OCI-LY1 (cell line): ENCODE results near the gene CTXN2.

Source experiments
- EZH2 ChIP-seq: fragments of 200-600 bp; sonication (generic), shearing (Covaris generic); IDR thresholded peaks from 2 replicates; pipeline ENCODE4 v1.8.0; 2017; ENCODE audit warnings: borderline replicate concordance, mixed run types, mild to moderate bottlenecking, antibody characterized with exemption, low read length, moderate library complexity, mixed read lengths
- TF ChIP-seq, protein P1 (sequence below): fragments of 200-600 bp; sonication (generic), shearing (Covaris generic); IDR thresholded peaks from 2 replicates; pipeline ENCODE4 v1.5.1; 2017; ENCODE audit warnings: mild to moderate bottlenecking, antibody characterized with exemption, low read length, moderate library complexity, mixed read lengths

DNA sequence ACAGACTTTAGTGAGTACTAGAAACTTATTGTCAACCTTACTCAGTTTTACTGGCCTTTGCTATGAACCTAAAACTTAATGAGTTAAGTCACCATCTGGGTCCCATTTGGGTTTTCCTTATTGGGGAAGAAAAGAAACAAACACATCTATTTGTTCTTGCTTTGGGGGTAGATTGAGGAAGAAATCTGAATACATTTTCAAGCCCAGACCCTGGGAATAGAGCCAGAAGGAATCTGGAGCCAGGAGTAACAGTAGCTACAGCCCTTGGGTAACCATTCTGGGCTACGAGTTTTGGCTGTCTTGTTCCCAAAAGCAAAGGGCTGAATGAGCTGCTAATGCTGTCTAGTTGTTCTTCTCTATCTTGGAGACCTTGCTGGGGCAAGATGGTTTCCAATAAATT is 31.2 kb downstream of the CTXN2 start:
- TF ChIP-seq, protein P1, sequence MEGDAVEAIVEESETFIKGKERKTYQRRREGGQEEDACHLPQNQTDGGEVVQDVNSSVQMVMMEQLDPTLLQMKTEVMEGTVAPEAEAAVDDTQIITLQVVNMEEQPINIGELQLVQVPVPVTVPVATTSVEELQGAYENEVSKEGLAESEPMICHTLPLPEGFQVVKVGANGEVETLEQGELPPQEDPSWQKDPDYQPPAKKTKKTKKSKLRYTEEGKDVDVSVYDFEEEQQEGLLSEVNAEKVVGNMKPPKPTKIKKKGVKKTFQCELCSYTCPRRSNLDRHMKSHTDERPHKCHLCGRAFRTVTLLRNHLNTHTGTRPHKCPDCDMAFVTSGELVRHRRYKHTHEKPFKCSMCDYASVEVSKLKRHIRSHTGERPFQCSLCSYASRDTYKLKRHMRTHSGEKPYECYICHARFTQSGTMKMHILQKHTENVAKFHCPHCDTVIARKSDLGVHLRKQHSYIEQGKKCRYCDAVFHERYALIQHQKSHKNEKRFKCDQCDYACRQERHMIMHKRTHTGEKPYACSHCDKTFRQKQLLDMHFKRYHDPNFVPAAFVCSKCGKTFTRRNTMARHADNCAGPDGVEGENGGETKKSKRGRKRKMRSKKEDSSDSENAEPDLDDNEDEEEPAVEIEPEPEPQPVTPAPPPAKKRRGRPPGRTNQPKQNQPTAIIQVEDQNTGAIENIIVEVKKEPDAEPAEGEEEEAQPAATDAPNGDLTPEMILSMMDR: no peak
- no peak for TF ChIP-seq EZH2
